ENCODE results near the gene TUT4. TPM values are rescaled to one million over a fixed set of nuclear protein-coding genes. Genes with fewer than 3 reads are reported as not detected.

TUT4 gene
- total RNA-seq, 2 experiments from 2014 or later = 70.8 to 72.4 TPM

GRCh38 chr1:52601519-52601918 is 48.6 kb upstream of the TUT4 start:
- intact Hi-C loops (cut with micrococcal nuclease; ENCODE audit: unreplicated experiment) = no loop called here
- BruUV-seq (replicated peaks) = no TSS peak
- no peak overlapping the region for H3K27ac ChIP-seq (ENCODE audit: low read depth, low read length, poor library complexity, severe bottlenecking)

GRCh38 chr1:52600533-52601179 is 47.8 kb upstream of the TUT4 start:
- Histone ChIP-seq H3K4me1 (ENCODE audit: insufficient read depth, low read length, poor library complexity, severe bottlenecking) (peaks cover 23% of the 10 kb centered on the region), H2AFZ (ENCODE audit: low read length) (no peak overlapping the region), H3K36me3 (ENCODE audit: insufficient read depth, low read length) (no peaks in the 10 kb centered on the region), H3K9me2 (ENCODE audit: insufficient read depth, low read length) (no peaks in the 10 kb centered on the region), H3K4me2 (ENCODE audit: low read length) (no peak overlapping the region), H3K79me2 (ENCODE audit: insufficient read depth, low read depth, low read length) (no peaks in the 10 kb centered on the region), H3K4me3 (ENCODE audit: low read depth, low read length, poor library complexity, severe bottlenecking) (no peak overlapping the region), H3K27ac (ENCODE audit: low read depth, low read length, poor library complexity, severe bottlenecking) (no peak overlapping the region), H4K20me1 (ENCODE audit: insufficient read depth, low read length) (no peaks in the 10 kb centered on the region), H3K9me3 (ENCODE audit: low read length) (no peaks in the 10 kb centered on the region)
- CTCF ChIA-PET (ENCODE audit: unreplicated experiment) = no interaction called here
- no TSS peak for BruUV-seq (replicated peaks)
- DNase-seq (ENCODE audit: low spot score) = no peak
- intact Hi-C loops (cut with micrococcal nuclease; ENCODE audit: unreplicated experiment) = no loop called here
- TF ChIP-seq CTCF (conservative IDR thresholded peaks at IDR 0.05; ENCODE audit: low read length) (no peak), EZH2phosphoT487 (IDR thresholded peaks at IDR 0.05; ENCODE audit: borderline replicate concordance, low read depth, low read length) (no peak)
- POLR2A ChIA-PET = interaction anchor here (0.6 kb wide), 1 partner anchor 42 kb away, joined by 3 read pairs; no protein-coding TSS in a partner anchor

More at GRCh38 chr1:52601519-52601918, 48.6 kb upstream of the TUT4 start:
- no peak overlapping the region for H3K4me3 ChIP-seq (ENCODE audit: low read depth, low read length, poor library complexity, severe bottlenecking)
- TF ChIP-seq EZH2phosphoT487 (IDR thresholded peaks at IDR 0.05; ENCODE audit: borderline replicate concordance, low read depth, low read length) (no peak), CTCF (conservative IDR thresholded peaks at IDR 0.05; ENCODE audit: low read length) (no peak)
- no peaks in the 10 kb centered on the region for H3K9me2 ChIP-seq (ENCODE audit: insufficient read depth, low read length)
- H2AFZ ChIP-seq (ENCODE audit: low read length) = no peak overlapping the region
- H3K79me2 ChIP-seq (ENCODE audit: insufficient read depth, low read depth, low read length) = no peaks in the 10 kb centered on the region
- H3K4me1 ChIP-seq (ENCODE audit: insufficient read depth, low read length, poor library complexity, severe bottlenecking) = peaks cover 23% of the 10 kb centered on the region
- DNase-seq (ENCODE audit: low spot score) = no peak
- POLR2A ChIA-PET = interaction anchor here (0.5 to 0.6 kb wide), 3 partner anchors 24 to 43 kb away, joined by 3 read pairs; no protein-coding TSS in a partner anchor
- CTCF ChIA-PET (ENCODE audit: unreplicated experiment) = no interaction called here
- H3K36me3 ChIP-seq (ENCODE audit: insufficient read depth, low read length) = no peaks in the 10 kb centered on the region
- H3K4me2 ChIP-seq (ENCODE audit: low read length) = peak overlapping the region; percentile 28; the same call in 1 of the 2 replicates
- no peaks in the 10 kb centered on the region for H3K9me3 ChIP-seq (ENCODE audit: low read length)
- H4K20me1 ChIP-seq (ENCODE audit: insufficient read depth, low read length) = no peaks in the 10 kb centered on the region

GRCh38 chr1:52599236-52599635 is 46.3 kb upstream of the TUT4 start:
- no peak for TF ChIP-seq CTCF (conservative IDR thresholded peaks at IDR 0.05; ENCODE audit: low read length)
- TF ChIP-seq EZH2phosphoT487 (IDR thresholded peaks at IDR 0.05; ENCODE audit: borderline replicate concordance, low read depth, low read length) = no peak
- Histone ChIP-seq H3K36me3 (ENCODE audit: insufficient read depth, low read length) (no peaks in the 10 kb centered on the region), H3K9me2 (ENCODE audit: insufficient read depth, low read length) (no peaks in the 10 kb centered on the region), H3K4me2 (ENCODE audit: low read length) (no peak overlapping the region), H3K9me3 (ENCODE audit: low read length) (no peaks in the 10 kb centered on the region), H2AFZ (ENCODE audit: low read length) (no peak overlapping the region), H3K79me2 (ENCODE audit: insufficient read depth, low read depth, low read length) (no peaks in the 10 kb centered on the region), H4K20me1 (ENCODE audit: insufficient read depth, low read length) (no peaks in the 10 kb centered on the region), H3K27ac (ENCODE audit: low read depth, low read length, poor library complexity, severe bottlenecking) (no peak overlapping the region), H3K4me3 (ENCODE audit: low read depth, low read length, poor library complexity, severe bottlenecking) (no peak overlapping the region), H3K4me1 (ENCODE audit: insufficient read depth, low read length, poor library complexity, severe bottlenecking) (peaks cover 22% of the 10 kb centered on the region)
- POLR2A ChIA-PET = no interaction called here
- BruUV-seq (replicated peaks) = no TSS peak
- no peak for DNase-seq (ENCODE audit: low spot score)
- CTCF ChIA-PET (ENCODE audit: unreplicated experiment) = interaction anchor here (0.5 kb wide), 1 partner anchor 20 kb away, joined by 4 read pairs; no protein-coding TSS in a partner anchor
- intact Hi-C loops (cut with micrococcal nuclease; ENCODE audit: unreplicated experiment) = no loop called here
